Right ventricle myocardium superior (tissue), 1 donor: ENCODE results near the gene NHS. TPM values are rescaled to one million over a fixed set of nuclear protein-coding genes. Genes with fewer than 3 reads are reported as not detected.

Experiments used
- ATAC-seq: fragments of 200-7000 bp; cut with Tn5 transposase; one replicate; pipeline ENCODE4 v1.9.1; 2020; ENCODE audit warnings: mild to moderate bottlenecking; ENCODE audit not compliant: poor library complexity
- DNase-seq: peaks from one replicate; pipeline ENCODE4 v3.0.0-alpha.2; 2020
- intact Hi-C: fragments of 100-400 bp; cut with DNase I; formaldehyde crosslinking; loops from one replicate; pipeline ENCODE4 v1.11.2; 2022
- long read RNA-seq: library from polyadenylated mRNA; unstranded; transcript quantifications from one replicate; pipeline ENCODE4 v2.0.0, GENCODE V29; 2021
- total RNA-seq: library from RNA; stranded (reverse); fragmentation: NEBNext Ultra II Directional; extraction: Animal tissue kit (Norgen Biotek cat#: 25700); gene quantifications from one replicate; pipeline ENCODE4 v1.2.1, GENCODE V29; 2021
- donor health status: DM: no; HTN: yes; CAD: no; lungs with severe emphysema.

The NHS gene
- 1.2 TPM for total RNA-seq
- long read RNA-seq, partial matches to known transcripts, result 1 of 1 reads
- long read RNA-seq, other reads (novel, unspliced or antisense), result 0 of 1 reads

GRCh38 chrX:17374619-17375366 lies at the start of gene NHS:
Gene NHS (plus strand): TSS chrX:17375200. CDS start chrX:17375758, 558 bp downstream.
- intact Hi-C loops, result loop anchor here (10.0 kb wide), 1 partner anchor 130 kb away; no protein-coding TSS in a partner anchor
- DNase-seq, result peak; percentile 77
- ATAC-seq, result peak; percentile 91

- DNase-seq, result no peak
- ATAC-seq, result no peak
Observed at GRCh38 chrX:17328837-17329236, 46.2 kb upstream of the NHS start.

GRCh38 chrX:17336377-17336776 lies 38.6 kb upstream of the NHS start:
- intact Hi-C loops, result no loop called here
- DNase-seq (no peak), ATAC-seq (no peak)

More at GRCh38 chrX:17328837-17329236, 46.2 kb upstream of the NHS start:
- intact Hi-C loops, result no loop called here

GRCh38 chrX:17355976-17356375 lies 19.0 kb upstream of the NHS start:
- intact Hi-C loops, result no loop called here
- no peak for DNase-seq
- no peak for ATAC-seq

- DNase-seq (no peak), ATAC-seq (no peak)
- intact Hi-C loops, result no loop called here
Observed at GRCh38 chrX:17359500-17359899, 15.5 kb upstream of the NHS start.

GRCh38 chrX:17361620-17362019 lies 13.4 kb upstream of the NHS start:
- DNase-seq, result no peak
- ATAC-seq, result no peak
- intact Hi-C loops, result no loop called here

- no peak for ATAC-seq
- no peak for DNase-seq
- intact Hi-C loops, result no loop called here
Observed at GRCh38 chrX:17368002-17368401, 7.0 kb upstream of the NHS start.

- intact Hi-C loops, result no loop called here
- ATAC-seq, result no peak
- DNase-seq, result no peak
Observed at GRCh38 chrX:17369309-17369708, 5.7 kb upstream of the NHS start.

GRCh38 chrX:17370191-17370590 lies 4.8 kb upstream of the NHS start:
- no peak for ATAC-seq
- intact Hi-C loops, result loop anchor here (10.0 kb wide), 1 partner anchor 125 kb away; no protein-coding TSS in a partner anchor
- no peak for DNase-seq

GRCh38 chrX:17372052-17372451 lies 2.9 kb upstream of the NHS start:
- DNase-seq, result no peak
- intact Hi-C loops, result loop anchor here (10.0 kb wide), 1 partner anchor 127 kb away; no protein-coding TSS in a partner anchor
- no peak for ATAC-seq

- DNase-seq, result peak; percentile 43
- ATAC-seq, result peak; percentile 31
- intact Hi-C loops, result loop anchor here (10.0 kb wide), 1 partner anchor 129 kb away; no protein-coding TSS in a partner anchor
Observed at GRCh38 chrX:17373337-17373736, 1.7 kb upstream of the NHS start.

- ATAC-seq, result no peak
- intact Hi-C loops, result loop anchor here (10.0 kb wide), 1 partner anchor 131 kb away; no protein-coding TSS in a partner anchor
- no peak for DNase-seq
Observed at GRCh38 chrX:17375367-17375636, 302 bp downstream of the NHS start.

- ATAC-seq, result peak; percentile 43
- intact Hi-C loops, result loop anchor here (10.0 kb wide), 1 partner anchor 131 kb away; no protein-coding TSS in a partner anchor
- peak; percentile 52 for DNase-seq
Observed at GRCh38 chrX:17375637-17376430, 834 bp downstream of the NHS start.

GRCh38 chrX:17376431-17377077 lies 1.6 kb downstream of the NHS start:
- intact Hi-C loops, result loop anchor here (10.0 kb wide), 1 partner anchor 132 kb away; no protein-coding TSS in a partner anchor
- DNase-seq (peak; percentile 37), ATAC-seq (no peak)

GRCh38 chrX:17377091-17377717 lies 2.2 kb downstream of the NHS start:
- peak; percentile 36 for ATAC-seq
- intact Hi-C loops, result loop anchor here (10.0 kb wide), 1 partner anchor 132 kb away; no protein-coding TSS in a partner anchor
- peak; percentile 52 for DNase-seq

- DNase-seq (no peak), ATAC-seq (no peak)
- intact Hi-C loops, result loop anchor here (10.0 kb wide), 1 partner anchor 133 kb away; no protein-coding TSS in a partner anchor
Observed at GRCh38 chrX:17377795-17378194, 2.8 kb downstream of the NHS start.

GRCh38 chrX:17380221-17380620 lies 5.2 kb downstream of the NHS start:
- ATAC-seq (no peak), DNase-seq (no peak)
- intact Hi-C loops, result no loop called here

GRCh38 chrX:17390419-17390850 lies 15.4 kb downstream of the NHS start:
- DNase-seq (no peak), ATAC-seq (no peak)
- intact Hi-C loops, result no loop called here
